ENCODE data around the gene IKZF3.

DNA sequence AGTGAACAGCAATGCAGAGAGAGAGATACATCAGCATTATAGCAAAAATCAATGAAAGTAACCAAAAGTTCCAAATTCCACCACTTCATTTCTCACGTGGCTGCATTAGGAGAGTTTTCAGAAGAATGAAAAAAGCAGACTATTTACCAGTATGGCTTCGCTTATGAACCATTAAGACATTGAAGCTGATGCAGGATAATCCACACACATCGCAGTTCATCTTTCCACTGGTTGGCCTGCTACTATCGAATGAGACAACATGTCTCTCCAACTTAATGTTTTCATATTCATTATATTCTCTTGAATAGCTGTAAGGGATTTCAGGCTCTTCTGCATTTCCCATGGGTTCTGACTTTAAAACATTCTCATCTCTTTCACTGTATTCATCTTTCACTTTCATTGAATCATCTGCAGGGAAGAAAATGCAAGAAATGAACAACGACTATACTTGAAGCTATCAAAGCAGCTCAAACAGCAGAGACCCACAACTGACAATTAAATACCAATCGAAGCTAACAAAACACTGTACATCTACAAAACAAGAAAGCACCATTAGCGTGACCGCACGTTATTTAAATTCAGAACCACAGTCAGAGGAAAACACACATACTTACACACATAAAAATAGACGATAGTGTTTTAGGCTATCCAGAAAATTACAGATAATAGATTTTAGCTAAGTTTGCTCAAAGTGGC lies 71.4 kb downstream of the IKZF3 start:
- TF ChIP-seq POLR2A (IDR thresholded peaks at IDR 0.05; ENCODE audit: low read depth, low read length) (no peak), TAF1 (IDR thresholded peaks at IDR 0.05; ENCODE audit: borderline replicate concordance, low read depth, low read length) (no peak)
